GM19023 (cell line): ENCODE results near the gene MYPN.
A peak's percentile ranks its signal among the peaks of the same experiment; 100 is the strongest.
"Not testable (repeated sequence)": the region's sequence is repeated elsewhere in the genome, so short reads cannot be mapped to it uniquely, and the experiment has no call there.

Experiments used
- ATAC-seq: cut with Tn5 transposase; IDR thresholded peaks from one replicate; pipeline ENCODE4 v1.9.1; 2021; ENCODE audit warnings: mild to moderate bottlenecking, moderate library complexity; ENCODE audit not compliant: unreplicated experiment

Gene MYPN, protein sequence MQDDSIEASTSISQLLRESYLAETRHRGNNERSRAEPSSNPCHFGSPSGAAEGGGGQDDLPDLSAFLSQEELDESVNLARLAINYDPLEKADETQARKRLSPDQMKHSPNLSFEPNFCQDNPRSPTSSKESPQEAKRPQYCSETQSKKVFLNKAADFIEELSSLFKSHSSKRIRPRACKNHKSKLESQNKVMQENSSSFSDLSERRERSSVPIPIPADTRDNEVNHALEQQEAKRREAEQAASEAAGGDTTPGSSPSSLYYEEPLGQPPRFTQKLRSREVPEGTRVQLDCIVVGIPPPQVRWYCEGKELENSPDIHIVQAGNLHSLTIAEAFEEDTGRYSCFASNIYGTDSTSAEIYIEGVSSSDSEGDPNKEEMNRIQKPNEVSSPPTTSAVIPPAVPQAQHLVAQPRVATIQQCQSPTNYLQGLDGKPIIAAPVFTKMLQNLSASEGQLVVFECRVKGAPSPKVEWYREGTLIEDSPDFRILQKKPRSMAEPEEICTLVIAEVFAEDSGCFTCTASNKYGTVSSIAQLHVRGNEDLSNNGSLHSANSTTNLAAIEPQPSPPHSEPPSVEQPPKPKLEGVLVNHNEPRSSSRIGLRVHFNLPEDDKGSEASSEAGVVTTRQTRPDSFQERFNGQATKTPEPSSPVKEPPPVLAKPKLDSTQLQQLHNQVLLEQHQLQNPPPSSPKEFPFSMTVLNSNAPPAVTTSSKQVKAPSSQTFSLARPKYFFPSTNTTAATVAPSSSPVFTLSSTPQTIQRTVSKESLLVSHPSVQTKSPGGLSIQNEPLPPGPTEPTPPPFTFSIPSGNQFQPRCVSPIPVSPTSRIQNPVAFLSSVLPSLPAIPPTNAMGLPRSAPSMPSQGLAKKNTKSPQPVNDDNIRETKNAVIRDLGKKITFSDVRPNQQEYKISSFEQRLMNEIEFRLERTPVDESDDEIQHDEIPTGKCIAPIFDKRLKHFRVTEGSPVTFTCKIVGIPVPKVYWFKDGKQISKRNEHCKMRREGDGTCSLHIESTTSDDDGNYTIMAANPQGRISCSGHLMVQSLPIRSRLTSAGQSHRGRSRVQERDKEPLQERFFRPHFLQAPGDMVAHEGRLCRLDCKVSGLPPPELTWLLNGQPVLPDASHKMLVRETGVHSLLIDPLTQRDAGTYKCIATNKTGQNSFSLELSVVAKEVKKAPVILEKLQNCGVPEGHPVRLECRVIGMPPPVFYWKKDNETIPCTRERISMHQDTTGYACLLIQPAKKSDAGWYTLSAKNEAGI (N-terminal part only)

DNA sequence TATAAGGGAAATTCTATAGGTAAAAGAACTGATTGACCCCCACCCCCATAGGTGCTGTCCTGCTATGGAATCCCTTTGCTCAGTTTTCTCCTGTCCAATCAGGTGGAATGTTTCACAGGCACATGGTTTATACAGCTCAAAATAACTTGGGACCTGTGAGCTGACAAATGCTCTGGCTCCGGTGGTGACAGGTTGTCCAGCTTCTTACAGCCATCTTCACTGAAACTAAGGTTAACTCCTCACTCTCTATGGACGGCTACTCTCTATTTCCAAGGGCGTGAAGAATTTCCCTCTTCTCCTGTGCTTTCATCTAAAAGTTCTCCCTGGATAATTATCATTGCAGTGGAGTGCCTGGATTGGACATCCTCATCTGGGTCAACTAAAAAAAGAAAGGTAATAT, at the start of gene MYPN:
Gene MYPN (plus strand): TSS at position 158 of the 400 bp plus-strand sequence. CDS start 11,951 bp downstream, outside the sequence.
- no peak for ATAC-seq

DNA sequence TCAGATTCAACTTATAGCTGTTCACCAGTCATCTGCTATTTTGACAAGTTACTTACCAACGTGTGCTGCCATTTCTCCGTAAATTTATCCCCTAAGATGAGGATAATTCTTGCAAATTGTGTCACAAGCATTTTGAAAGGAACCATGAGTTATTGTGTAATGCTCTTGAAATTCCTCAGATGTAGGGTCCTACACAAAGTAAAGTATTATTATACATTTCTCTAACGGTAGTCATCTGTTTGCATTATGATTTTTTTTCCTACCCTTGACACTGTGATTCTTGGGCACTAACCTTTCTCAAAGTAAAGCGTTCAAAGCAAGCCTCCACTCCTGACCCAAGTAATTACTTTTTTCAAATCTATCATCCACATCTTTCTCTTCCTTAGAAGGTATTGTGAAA, 42.3 kb upstream of the MYPN start:
- no peak for ATAC-seq

DNA sequence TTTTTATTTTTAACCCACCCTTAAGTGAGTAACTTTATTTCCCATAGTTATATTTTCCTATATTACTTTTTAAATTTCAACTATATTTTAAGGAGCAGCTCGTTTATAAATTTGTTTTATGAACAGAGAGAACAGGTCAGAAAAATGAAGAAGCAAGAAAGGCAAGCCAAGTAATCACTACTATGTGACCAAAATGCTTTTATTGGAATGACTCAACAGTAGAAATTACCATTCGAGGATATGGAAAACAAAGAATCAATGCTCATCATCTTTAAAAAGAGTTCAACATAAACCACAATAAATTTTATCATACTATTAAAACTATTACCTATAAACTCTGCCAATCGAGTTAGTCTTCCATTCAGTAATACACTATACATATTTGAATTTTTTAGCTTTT, 41.8 kb upstream of the MYPN start:
- no peak for ATAC-seq

DNA sequence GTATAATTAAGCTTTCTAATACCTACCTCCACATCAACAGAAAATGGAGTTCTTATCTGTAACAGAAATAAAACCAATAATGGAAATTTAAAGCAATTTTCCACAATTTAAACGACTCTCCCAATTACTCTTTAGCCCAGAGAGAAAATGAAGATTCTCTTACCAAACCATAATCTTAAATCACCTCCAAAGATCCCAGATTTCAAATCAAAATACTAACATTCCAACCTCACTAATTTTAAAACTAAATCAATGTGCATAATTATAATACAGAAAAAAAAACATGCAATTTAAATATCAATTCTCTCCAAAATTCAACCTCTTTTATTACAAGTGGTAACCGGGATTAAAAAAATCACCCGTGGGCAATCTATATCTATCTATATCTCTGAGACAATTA, 35.7 kb upstream of the MYPN start:
- ATAC-seq = no peak

DNA sequence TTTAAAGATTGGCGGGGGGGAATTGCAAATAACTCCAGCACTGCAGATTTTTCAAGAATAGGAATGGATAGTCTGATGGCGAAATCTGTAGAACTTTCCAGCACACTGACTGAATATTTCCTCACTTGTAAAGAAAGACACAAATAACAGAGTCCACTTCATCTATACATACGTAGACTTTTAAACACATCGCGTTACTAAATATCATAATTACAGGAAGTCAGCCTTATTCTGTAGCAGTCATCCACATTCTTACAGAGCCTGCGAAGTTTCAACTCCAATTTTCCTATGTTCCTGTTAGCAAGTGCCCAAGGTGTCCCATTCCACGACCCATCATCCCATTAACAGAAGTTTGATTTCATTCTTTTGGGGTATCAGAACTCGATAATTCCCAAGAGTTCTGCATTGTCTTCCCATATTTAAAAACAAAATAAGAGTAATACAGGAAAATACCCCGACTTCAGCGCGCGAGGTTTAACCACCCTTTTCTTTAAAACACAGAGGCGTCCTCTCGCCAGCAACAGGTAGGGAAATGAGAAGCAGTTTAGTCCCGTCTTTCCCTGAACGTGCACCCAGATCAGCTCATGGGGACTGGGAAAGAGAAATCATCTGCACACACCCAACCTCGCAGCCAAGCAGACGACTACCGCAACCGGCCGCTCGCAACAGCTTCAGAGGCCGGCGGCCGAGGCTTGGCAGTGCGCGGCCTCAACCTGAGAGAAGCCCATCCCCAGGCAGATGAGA, 35.1 kb upstream of the MYPN start:
- ATAC-seq = no peak

DNA sequence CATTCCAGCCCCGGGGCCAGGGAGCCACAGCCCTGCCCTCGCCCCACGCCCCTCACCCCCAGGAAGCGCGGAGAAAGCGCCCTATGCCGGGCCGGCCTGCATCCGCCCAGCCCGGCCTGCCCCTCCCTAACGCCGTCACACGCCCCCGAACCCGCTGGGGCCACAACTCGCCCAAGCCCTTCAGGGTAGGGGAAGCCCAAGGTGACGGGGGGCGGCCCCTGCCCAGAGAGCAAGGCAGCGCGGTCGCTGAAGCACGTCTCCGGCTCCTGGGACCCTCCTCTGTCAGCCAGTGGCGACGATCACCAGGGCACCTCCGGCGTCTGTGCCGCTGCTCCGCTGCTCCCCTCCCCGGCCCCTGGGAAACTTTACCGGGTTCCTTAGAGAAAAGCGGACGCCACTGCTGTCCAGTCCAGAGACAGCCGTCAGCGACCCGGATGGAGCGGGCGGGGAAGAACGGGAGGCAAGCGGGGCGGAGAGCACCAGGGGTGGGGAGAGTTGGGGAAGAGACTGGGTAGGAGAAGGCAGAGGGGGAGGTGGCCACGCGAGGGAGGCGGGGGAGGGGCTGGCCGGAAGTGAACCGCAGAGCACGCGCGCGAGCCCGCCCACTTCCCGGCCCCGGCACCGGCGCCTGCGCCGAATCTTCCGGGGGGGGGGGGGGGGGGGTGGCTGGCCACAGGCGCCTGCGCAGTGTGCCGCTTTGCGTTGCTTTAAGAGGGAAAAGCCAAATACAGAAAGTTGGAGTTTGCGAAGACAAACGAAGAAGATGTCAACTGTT, 34.3 kb upstream of the MYPN start, which contains the start of gene HERC4:
Gene HERC4 (minus strand): TSS at position 509 of the 775 bp plus-strand sequence. CDS start 2,175 bp downstream, outside the sequence.
- peak; percentile 96 for ATAC-seq

DNA sequence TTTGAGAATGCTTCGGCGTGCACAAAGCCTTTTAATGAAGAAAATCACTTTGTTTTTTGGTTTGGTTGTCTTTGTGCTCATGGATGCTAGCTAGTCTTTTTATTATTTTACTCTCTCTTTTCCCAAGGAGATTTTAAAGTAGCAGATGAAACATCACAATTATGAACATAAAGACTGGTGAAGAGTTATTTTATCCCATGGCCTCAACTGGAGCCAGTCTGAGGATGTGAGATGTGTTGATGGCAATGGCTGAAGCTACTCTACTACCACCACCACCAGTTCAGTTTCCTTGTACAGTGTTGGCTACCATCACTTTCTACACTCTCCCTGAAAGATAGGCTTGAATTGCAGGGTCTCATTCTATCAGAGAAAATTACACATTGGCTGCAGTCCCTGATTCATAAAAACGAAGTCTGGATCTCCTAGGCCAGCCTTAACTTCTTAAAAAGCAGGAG, 33.7 kb upstream of the MYPN start:
- ATAC-seq = no peak

DNA sequence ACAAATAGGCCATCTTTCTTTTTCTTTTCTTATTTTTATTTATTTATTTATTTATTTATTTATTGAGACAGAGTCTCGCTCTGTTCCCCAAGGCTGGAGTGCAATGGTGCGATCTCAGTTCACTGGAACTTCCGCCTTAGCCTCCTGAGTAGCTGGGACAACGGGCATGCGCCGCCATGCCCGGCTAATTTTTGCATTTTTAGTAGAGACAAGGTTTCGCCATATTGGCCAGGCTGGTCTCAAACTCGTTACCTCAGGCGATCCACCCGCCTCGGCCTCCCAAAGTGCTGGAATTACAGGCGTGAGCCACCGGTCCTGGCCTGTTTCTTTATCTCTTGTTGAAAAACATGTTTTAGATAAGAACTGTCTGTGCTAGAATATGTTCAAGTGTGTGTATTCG, 33.2 kb upstream of the MYPN start:
- not testable (repeated sequence) for ATAC-seq

DNA sequence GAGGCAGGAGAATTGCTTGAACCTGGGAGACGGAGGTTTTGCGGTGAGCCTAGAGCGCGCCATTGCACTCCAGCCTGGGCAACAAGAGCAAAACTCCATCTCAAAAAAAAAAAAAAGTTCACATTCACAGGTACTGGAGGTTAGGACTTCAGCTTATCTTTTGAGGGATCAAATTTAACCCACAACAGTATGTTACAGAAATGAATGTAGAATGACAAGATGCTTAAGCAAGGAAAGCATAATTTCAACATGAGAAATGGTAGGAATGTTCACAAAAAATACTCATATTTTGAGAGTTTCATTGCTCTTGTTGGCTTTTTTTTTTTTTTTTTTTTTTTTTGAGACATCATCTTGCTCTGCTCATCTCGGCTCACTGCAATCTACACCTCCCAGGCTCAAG, 32.3 kb upstream of the MYPN start:
- no peak for ATAC-seq

DNA sequence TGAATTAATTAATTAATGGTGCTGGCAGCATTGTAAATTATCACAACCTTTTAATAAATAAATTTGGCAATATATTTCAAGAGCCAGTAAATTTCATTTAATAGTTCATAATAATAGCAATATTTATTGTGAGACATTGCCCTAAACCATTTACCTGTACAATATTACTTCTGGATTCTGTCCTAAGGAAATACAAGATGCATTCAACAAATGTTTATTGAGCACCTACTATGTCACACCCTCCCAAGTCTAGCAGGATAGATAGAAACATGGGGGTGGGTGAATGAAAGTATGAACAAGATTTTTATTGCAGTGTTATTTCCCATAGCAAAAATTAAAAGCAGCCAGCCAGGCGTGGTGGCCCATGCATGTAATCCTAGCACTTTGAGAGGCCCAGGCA, 29.9 kb upstream of the MYPN start:
- no peak for ATAC-seq

DNA sequence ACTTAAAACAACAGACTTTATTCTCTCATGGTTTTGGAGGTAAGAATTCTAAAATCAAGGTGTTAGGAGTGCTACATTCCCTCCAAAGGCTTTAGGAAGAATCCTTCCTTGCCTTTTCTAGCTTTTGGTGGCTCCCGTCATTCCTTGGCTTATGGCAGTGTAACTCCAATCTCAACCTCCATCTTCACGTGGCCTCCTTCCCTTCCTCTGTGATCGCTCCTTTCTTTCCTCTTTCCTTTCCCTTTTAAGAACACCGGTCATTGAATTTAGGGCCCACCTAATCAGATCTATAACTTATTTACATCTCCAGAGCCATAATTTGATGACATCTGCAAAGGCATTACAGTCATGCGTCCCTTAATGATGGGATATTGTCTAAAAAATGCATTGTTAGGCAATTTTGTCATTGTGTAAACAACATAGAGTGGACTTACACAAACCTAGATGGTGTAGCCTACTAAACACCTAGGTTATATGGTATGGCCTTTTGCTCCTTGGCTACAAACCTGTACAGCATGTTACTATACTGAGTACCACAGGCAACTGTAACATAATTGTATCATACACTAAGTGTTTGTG, 28.3 kb upstream of the MYPN start:
- no peak for ATAC-seq

DNA sequence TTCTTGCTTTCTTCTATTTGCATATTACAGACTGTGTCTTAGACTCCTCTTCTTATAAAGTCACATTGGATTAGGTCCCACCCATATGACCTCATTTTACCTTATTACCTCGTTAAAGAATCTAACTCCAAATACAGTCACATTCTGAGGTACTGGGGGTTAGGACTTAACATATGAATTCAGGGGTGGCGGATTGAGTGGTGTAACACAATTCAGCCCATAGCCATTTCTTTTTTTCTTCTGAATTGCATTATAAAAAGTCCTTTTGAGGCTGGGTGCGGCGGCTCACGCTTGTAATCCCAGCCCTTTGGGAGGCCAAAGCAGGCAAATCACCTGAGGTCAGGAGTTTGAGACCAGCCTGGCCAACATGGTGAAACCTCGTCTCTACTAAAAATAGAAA, 27.4 kb upstream of the MYPN start:
- ATAC-seq = no peak

DNA sequence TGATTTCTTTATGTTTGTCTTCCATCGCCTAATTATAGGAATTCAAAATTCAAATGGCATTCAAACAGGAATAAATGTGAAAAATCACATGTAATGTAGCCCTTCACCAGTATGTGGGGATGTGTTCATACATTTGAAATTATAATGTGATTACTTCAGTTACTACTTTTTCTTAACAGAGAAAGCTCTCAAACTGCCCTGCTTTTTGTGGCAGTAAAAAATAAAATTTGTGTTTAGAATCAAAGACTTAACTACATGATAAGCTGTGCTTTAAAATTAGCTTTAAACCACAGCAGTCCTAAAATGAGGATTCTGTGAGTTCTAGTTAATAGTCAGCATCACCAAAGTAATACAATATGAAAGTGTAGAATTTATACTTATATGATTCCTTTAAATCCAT, 26.4 kb upstream of the MYPN start:
- no peak for ATAC-seq

DNA sequence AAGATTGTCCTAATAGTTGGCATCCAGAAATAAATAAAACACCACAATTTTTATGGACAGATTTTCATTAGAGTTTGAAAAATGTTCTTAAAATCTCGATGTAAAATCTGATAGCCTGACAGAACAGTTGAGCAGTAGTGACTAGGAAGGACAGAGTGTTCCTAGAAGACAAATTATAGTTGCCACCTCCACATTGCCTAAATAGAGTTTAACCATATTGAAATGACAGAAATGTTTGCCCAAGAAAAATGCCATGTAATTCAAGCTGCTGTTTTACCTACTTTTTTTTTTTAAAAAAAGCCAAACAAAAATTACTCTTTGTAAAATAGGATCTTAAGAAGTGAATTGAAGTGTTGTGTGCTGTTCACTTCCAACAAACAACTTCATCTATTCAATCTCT, 25.3 kb upstream of the MYPN start:
- ATAC-seq = no peak

DNA sequence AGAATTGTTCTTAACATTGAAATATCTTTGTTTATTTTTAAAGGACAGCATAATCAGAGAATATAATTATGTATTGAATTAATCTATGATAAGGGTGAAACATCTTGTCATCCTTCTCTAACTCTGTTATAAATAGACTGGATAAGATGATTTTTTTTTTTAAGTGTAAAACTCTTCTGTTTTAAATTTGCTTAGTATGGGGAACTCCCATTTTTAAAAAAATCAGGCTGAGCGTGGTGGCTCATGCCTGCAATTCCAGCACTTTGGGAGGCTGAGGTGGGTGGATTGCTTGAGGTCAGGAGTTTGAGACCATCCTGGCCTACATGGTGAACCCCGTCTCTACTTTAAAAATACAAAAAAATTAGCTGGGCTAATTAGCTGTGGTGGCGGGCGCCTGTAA, 24.8 kb upstream of the MYPN start:
- no peak for ATAC-seq

DNA sequence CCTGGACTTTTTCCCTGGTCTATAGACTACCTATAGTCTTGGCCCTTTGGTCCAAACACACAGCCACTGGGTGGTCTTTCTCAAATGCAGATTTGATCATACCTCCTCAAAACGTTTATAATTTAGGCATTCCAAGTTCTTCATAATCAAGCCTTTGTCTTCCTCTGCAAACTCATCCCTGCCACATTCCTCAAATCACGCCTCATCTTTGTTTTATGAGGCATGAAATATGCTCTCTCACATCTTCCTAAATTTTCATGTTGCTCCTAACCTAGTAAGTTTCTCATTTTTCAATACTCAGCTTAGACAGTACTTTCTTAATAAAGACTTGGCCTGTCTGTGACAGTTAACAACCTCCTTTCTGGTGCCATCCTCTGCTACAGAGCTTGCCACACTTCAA, 23.3 kb upstream of the MYPN start:
- no peak for ATAC-seq

DNA sequence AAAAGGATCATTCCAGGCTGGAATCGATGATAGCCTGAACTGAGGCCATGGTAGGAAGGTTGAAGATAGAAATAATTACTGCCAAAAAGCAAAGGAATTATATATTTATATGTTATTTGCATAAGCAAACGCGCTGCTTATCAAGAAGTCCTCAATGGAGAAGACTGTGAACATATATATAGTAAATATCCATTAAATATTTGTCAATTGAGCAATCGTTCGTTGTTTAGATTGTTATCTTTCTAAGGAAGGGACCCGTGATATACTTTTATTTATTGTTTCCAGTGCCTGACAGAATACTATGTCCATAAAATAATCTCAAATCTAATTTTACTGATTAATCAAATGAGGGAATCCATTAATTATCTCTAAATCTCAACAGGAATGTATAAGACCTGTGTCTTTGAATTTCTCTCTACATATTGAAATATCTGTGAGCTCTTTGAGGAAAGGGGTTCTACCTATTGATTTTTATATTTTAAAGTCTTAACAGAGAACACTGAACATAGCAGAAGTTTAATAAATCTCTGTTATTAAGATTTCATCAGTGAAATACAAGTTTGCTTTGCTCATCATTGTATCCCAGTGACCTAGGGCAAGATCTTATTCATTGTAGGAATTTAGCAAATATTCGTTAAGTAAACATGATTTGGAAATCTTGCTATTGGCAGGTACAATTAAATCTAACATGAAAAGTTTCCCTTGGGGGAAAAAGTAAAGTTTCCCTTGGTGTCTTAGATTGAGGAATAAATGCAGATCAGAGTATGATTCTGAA, 22.2 kb upstream of the MYPN start:
- no peak for ATAC-seq

DNA sequence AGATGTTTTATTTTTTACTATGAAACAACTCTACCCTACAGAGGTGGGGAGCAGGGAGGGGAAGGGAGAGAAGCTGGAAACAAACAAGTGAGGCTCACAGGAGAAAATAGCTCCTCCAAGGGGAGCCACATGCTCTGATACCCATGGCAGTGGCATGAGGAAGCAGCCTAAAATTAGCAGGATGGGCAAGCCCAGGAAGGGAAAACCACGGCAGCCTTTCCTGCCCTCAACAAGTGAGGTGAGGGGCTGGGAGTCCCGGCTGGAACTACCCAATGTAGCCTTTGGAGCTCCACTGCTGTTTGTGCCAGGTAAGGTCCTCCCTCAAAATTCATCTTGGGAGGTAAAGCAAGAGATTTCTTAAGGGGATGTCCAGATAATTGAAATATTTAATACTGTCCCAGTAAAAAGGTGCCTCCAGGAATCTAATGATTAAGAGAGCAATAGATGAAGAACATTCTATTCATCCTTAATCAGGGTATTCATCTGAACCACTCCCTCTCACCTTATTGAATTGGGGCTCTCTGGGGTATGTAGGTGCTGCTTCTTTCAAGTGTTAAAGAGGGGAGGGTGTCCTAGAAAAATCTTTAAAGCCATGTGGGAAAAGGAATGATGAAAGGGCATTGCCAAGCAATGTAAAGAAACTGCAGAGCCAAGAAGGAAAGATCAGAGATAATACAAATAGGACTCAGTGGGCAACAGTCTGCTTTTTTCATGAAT, 21.4 kb upstream of the MYPN start:
- ATAC-seq = no peak
